Panc1 (cell line): ENCODE results near the gene NAALAD2. TPM values are rescaled to one million over a fixed set of nuclear protein-coding genes. Genes with fewer than 3 reads are reported as not detected.
"Not testable (repeated sequence)": the region's sequence is repeated elsewhere in the genome, so short reads cannot be mapped to it uniquely, and the experiment has no call there.

Experiments
- ATAC-seq: fragments of 200-7000 bp; cut with Tn5 transposase; 2 replicates; pipeline ENCODE4 v1.9.1; 2020; ENCODE audit warnings: mild to moderate bottlenecking, moderate library complexity
- BruUV-seq: library from RNA; stranded (reverse); fragments of 400-500 nt; replicated peaks from 2 replicates; lab custom pipeline; 2021; lab: Mats Ljungman, UMichigan
- CTCF ChIA-PET: fragments of 300-600 bp; sonication (Branson Sonifier 250); formaldehyde crosslinking; loops from one replicate; lab custom pipeline; 2022; ENCODE audit warnings: antibody characterized with exemption; lab: Charles Lee
- POLR2A ChIA-PET: fragments of 300-600 bp; sonication (Branson Sonifier 250); formaldehyde crosslinking; loops from one replicate; lab custom pipeline; 2022; ENCODE audit warnings: antibody characterized with exemption; lab: Charles Lee
- DNase-seq: peaks from one replicate; pipeline ENCODE4 v3.0.0-alpha.2; 2010; ENCODE audit warnings: low read depth, low spot score
- H3K27ac ChIP-seq: 2 replicates; pipeline ENCODE4 v1.5.1; 2011; ENCODE audit warnings: mild to moderate bottlenecking, low read length, inconsistent platforms
- H3K27me3 ChIP-seq: fragments of 200-500 bp; sonication (Bioruptor generic); 2 replicates; pipeline ENCODE4 v1.6.0; 2014; ENCODE audit warnings: low read length, inconsistent platforms; ENCODE audit not compliant: control insufficient read depth, insufficient read depth
- H3K36me3 ChIP-seq: fragments of 200-500 bp; sonication (Bioruptor generic); 2 replicates; pipeline ENCODE4 v1.5.1; 2014; ENCODE audit warnings: inconsistent platforms, mild to moderate bottlenecking, low read length, moderate library complexity; ENCODE audit not compliant: control insufficient read depth, insufficient read depth
- H3K4me1 ChIP-seq: 2 replicates; pipeline ENCODE4 v1.5.1; 2011; ENCODE audit warnings: inconsistent platforms, mild to moderate bottlenecking, low read length, moderate library complexity; ENCODE audit not compliant: control insufficient read depth, insufficient read depth
- H3K4me3 ChIP-seq, 2 experiments: 2 replicates each; pipeline ENCODE4 v1.5.1; 2011 to 2012; ENCODE audit warnings: low read depth in 2 of 2, low read length in 2 of 2, mild to moderate bottlenecking in 2 of 2, inconsistent platforms in 1 of 2, moderate library complexity in 1 of 2
- H3K9me3 ChIP-seq: fragments of 200-500 bp; sonication (Bioruptor generic); 2 replicates; pipeline ENCODE4 v1.5.1; 2014; ENCODE audit warnings: low read depth, mild to moderate bottlenecking, inconsistent platforms, low read length, moderate library complexity; ENCODE audit not compliant: control insufficient read depth, insufficient read depth
- CTCF ChIP-seq: fragments of 450-650 bp; IDR thresholded peaks from 2 replicates; pipeline ENCODE4 v1.5.1; 2017; ENCODE audit warnings: mild to moderate bottlenecking
- POLR2AphosphoS5 ChIP-seq: IDR thresholded peaks from 2 replicates; pipeline ENCODE4 v1.6.1; 2012; ENCODE audit warnings: mild to moderate bottlenecking, low read depth, low read length, moderate library complexity
- SIN3A ChIP-seq: IDR thresholded peaks from 2 replicates; pipeline ENCODE4 v1.6.1; 2012; ENCODE audit warnings: low read depth, mild to moderate bottlenecking, low read length, moderate library complexity, borderline replicate concordance; ENCODE audit not compliant: insufficient read depth
- TCF7L2 ChIP-seq: IDR thresholded peaks from 2 replicates; pipeline ENCODE4 v1.6.1; 2011; ENCODE audit warnings: mild to moderate bottlenecking, low read depth, low read length, inconsistent platforms
- in situ Hi-C: cut with HindIII; loops from 2 replicates; pipeline ENCODE4 v1.10.0; 2016; ENCODE audit warnings: low sequenced_read_pairs, low pct_unique_long_range_greater_than_20kb
- intact Hi-C: fragments of 100-400 bp; cut with micrococcal nuclease; formaldehyde crosslinking; loops from one replicate; pipeline ENCODE4 v1.10.0; 2022; ENCODE audit not compliant: unreplicated experiment
- total RNA-seq: library from RNA; stranded (reverse); gene quantifications from one replicate; pipeline ENCODE4 v1.2.1, GENCODE V29; 2021; ENCODE audit not compliant: unreplicated experiment
- TF ChIP-seq, protein P1 (sequence below), 2 experiments: IDR thresholded peaks; 2 replicates each; pipeline ENCODE4 v1.6.1; 2011 to 2012; ENCODE audit warnings: low read depth in 2 of 2, control low read depth in 1 of 2, low read length in 1 of 2, mild to moderate bottlenecking in 1 of 2, moderate library complexity in 1 of 2; ENCODE audit not compliant: insufficient read depth in 1 of 2

The NAALAD2 gene
- total RNA-seq, 1 experiment from 2014 or later: not detected

DNA sequence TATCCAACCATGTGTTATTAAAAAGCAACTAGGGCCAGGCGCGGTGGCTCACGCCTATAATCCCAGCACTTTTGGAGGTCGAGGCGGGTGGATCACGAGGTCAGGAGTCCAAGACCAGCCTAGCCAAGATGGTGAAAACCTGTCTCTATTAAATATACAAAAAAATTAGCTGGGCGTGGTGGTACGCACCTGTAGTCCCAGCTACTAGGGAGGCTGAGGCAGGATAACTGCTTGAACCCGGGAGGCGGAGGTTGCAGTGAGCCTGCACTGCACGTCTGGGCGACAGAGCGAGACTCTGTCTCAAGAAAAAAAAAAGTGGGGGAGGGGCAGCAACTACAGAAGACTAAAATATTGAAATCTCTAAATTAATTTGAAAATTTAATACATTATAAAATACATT, 69.9 kb downstream of the NAALAD2 start:
- Histone ChIP-seq H3K27me3 (no peaks in the 10 kb centered on the region), H3K9me3 (no peaks in the 10 kb centered on the region), H3K27ac (no peak overlapping the region), H3K4me1 (no peaks in the 10 kb centered on the region), H3K36me3 (peaks cover 80% of the 10 kb centered on the region), H3K4me3 (no peak overlapping the region)
- ChIA-PET POLR2A (interaction anchor here (0.5 kb wide), 1 partner anchor 14 kb away, joined by 6 read pairs; no protein-coding TSS in a partner anchor), CTCF (interaction anchor here (0.6 to 0.8 kb wide), 3 partner anchors 18 to 250 kb away, joined by 3 to 4 read pairs (median 4); no protein-coding TSS in a partner anchor)
- no peak for DNase-seq
- intact Hi-C loops: loop anchor here (10.0 kb wide), 1 partner anchor 60 kb away; no protein-coding TSS in a partner anchor
- TF ChIP-seq TCF7L2 (no peak), SIN3A (no peak), CTCF (no peak), POLR2AphosphoS5 (no peak)
- TF ChIP-seq, protein P1, sequence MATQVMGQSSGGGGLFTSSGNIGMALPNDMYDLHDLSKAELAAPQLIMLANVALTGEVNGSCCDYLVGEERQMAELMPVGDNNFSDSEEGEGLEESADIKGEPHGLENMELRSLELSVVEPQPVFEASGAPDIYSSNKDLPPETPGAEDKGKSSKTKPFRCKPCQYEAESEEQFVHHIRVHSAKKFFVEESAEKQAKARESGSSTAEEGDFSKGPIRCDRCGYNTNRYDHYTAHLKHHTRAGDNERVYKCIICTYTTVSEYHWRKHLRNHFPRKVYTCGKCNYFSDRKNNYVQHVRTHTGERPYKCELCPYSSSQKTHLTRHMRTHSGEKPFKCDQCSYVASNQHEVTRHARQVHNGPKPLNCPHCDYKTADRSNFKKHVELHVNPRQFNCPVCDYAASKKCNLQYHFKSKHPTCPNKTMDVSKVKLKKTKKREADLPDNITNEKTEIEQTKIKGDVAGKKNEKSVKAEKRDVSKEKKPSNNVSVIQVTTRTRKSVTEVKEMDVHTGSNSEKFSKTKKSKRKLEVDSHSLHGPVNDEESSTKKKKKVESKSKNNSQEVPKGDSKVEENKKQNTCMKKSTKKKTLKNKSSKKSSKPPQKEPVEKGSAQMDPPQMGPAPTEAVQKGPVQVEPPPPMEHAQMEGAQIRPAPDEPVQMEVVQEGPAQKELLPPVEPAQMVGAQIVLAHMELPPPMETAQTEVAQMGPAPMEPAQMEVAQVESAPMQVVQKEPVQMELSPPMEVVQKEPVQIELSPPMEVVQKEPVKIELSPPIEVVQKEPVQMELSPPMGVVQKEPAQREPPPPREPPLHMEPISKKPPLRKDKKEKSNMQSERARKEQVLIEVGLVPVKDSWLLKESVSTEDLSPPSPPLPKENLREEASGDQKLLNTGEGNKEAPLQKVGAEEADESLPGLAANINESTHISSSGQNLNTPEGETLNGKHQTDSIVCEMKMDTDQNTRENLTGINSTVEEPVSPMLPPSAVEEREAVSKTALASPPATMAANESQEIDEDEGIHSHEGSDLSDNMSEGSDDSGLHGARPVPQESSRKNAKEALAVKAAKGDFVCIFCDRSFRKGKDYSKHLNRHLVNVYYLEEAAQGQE (IDR thresholded peaks at IDR 0.05; ENCODE audit: insufficient read depth in 1 of 2, low read depth in 2 of 2, low read length in 1 of 2): no peak
- BruUV-seq: no TSS peak
- no peak for ATAC-seq
- in situ Hi-C loops: no loop called here

DNA sequence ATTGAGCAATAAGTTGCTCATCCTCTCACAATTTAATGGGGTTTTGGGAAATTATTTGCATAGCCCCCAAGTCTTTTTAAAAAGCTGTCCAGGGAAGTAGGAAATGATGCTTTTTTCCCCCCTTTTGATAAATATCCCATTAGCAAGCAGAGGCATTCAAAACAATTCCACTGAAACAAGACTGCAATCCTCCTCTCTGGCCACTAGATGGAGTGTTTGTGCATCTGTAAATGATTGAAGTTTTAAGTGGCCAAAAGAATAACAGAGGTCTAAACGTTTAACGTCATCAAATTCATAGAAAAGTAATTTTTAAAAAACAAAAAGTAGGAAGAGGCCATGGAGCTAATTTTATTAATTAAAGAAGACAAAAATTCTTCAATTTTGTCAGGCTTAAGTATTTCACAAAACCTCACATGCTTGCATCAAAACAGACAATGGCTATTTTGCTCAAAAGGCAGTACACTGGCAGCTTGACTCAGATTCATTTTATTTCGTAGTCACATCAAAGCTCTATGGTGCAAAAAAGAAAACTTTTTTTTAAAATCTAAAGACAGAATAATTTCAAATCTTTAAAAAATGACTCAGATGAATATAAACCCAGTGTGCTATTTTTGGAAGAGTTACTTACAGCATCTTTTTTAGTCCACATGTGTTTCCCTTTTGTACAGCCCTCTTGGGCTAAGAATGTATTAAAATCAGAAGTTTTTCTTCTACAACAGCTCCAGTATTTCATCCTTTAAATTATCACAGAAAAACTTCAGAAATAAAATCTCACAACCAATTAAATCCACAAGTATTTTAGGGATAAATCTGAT, 70.6 kb downstream of the NAALAD2 start:
- DNase-seq: peak; percentile 48

DNA sequence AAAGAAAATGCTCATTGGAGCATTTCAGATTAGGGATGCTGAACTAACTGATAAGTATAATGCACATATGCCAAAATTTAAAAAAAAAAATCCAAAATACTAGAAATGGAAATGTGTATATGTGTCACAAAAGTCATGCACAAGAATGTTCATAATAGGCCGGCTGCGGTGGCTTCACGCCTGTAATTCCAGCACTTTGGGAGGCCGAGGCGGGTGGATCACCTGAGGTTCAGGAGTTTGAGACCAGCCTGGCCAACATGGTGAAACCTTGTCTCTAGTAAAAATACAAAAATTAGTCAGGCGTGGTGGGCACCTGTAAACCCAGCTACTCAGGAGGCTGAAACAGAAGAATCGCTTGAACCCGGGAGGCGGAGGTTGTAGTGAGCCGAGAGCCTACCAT, 73.5 kb downstream of the NAALAD2 start:
- BruUV-seq, in situ Hi-C loops, H3K9me3 ChIP-seq, H3K27me3 ChIP-seq, POLR2A ChIA-PET, DNase-seq, CTCF ChIA-PET, H3K4me1 ChIP-seq, H3K4me3 ChIP-seq, ATAC-seq, H3K27ac ChIP-seq: not testable (repeated sequence)
- H3K36me3 ChIP-seq: peaks cover 69% of the 10 kb centered on the region
- intact Hi-C loops: loop anchor here (10.0 kb wide), 1 partner anchor 57 kb away; no protein-coding TSS in a partner anchor

More for the DNA sequence above, 70.6 kb downstream of the NAALAD2 start:
- intact Hi-C loops (loop anchor here (10.0 kb wide), 1 partner anchor 60 kb away; no protein-coding TSS in a partner anchor), in situ Hi-C loops (no loop called here)
- peaks cover 81% of the 10 kb centered on the region for H3K36me3 ChIP-seq
- no peaks in the 10 kb centered on the region for H3K4me1 ChIP-seq
- no peaks in the 10 kb centered on the region for H3K9me3 ChIP-seq
- BruUV-seq: no TSS peak
- 0 out of 2 replicates have a peak, but pooled peaks have one; percentile 62 for ATAC-seq
- no peaks in the 10 kb centered on the region for H3K27me3 ChIP-seq
- CTCF ChIA-PET: interaction anchor here (0.6 to 0.9 kb wide), 3 partner anchors 9 to 249 kb away, joined by 3 to 4 read pairs (median 3); no protein-coding TSS in a partner anchor
- POLR2A ChIA-PET: interaction anchor here (0.5 kb wide), 1 partner anchor 13 kb away, joined by 6 read pairs; no protein-coding TSS in a partner anchor
- no peak overlapping the region for H3K27ac ChIP-seq
- no peak overlapping the region for H3K4me3 ChIP-seq
- no peak for TF ChIP-seq SIN3A
- TF ChIP-seq CTCF: peak; percentile 91
- TF ChIP-seq POLR2AphosphoS5: no peak
